Activated naive CD8-positive, alpha-beta T cell treated with anti-CD3 and anti-CD28 coated beads, Interleukin-2, amount 50 U/mL, for 24 hours (primary cell): ENCODE data around the gene EVC2.

Experiments used
- ATAC-seq: fragments of 150-1000 bp; cut with Tn5 transposase; one replicate; pipeline ENCODE4 v1.10.0; 2021
- DNase-seq: peaks from one replicate; pipeline ENCODE4 v3.0.0; 2021
- H3K27ac Mint-ChIP-seq: one replicate; pipeline ENCODE4 v1.8.0; 2021; ENCODE audit warnings: mild to moderate bottlenecking, mixed read lengths
- H3K27me3 Mint-ChIP-seq: one replicate; pipeline ENCODE4 v1.8.0; 2021; ENCODE audit warnings: mixed read lengths
- H3K36me3 Mint-ChIP-seq: one replicate; pipeline ENCODE4 v1.8.0; 2021; ENCODE audit warnings: low read depth, mixed read lengths
- H3K4me1 Mint-ChIP-seq: one replicate; pipeline ENCODE4 v1.8.0; 2021; ENCODE audit warnings: mixed read lengths
- H3K4me3 Mint-ChIP-seq: one replicate; pipeline ENCODE4 v1.8.0; 2021; ENCODE audit warnings: mild to moderate bottlenecking, moderate library complexity, mixed read lengths
- H3K9me3 Mint-ChIP-seq: one replicate; pipeline ENCODE4 v1.8.0; 2021; ENCODE audit warnings: mixed read lengths

Gene EVC2

DNA sequence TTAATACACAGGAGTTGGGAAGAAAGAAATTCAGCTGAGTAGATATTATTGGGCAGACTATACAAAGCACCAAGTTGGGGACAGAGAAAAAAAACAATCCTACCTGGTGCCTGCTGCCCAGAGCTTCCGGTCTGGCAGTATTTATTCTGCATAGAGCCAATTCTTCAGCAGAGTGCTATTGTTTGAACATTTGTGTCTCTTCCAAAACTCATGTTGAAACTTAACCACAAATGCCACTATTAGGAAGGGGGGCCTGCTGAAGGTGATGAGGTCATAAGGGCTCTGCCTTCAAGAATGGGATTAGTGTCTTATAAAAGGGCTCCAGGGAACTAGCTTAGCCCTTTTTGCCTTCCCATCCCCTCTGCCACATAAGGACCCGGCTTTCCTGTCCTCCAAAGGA lies 136.2 kb downstream of the EVC2 start:
- H3K36me3 Mint-ChIP-seq = no peaks in the 10 kb centered on the region
- no peaks in the 10 kb centered on the region for H3K4me1 Mint-ChIP-seq
- no peaks in the 10 kb centered on the region for H3K27me3 Mint-ChIP-seq
- H3K27ac Mint-ChIP-seq = no peak overlapping the region
- ATAC-seq (no peak), DNase-seq (no peak)
- no peaks in the 10 kb centered on the region for H3K9me3 Mint-ChIP-seq
- no peak overlapping the region for H3K4me3 Mint-ChIP-seq

DNA sequence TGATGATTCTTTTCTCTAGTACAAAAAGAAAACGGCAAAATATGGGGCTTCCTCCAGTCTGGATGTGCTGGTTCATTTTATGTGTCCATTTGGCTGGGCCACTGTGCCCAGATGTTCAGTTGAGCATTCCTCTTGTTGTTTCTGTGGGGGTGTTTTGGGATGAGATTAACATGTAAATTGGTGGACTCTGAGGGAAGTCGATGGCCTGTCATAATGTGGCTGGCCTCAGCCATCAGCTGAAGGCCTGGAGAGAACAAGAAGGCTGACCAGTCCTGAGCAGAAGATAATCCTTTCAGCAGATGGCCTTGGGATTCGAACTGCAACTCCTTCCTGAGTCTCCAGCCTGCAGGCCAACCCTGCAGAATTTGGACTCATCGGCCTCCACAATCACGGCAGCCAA lies 136.7 kb downstream of the EVC2 start:
- Mint-ChIP-seq H3K27me3 (no peaks in the 10 kb centered on the region), H3K27ac (no peak overlapping the region), H3K9me3 (no peaks in the 10 kb centered on the region), H3K36me3 (no peaks in the 10 kb centered on the region), H3K4me3 (no peak overlapping the region), H3K4me1 (no peaks in the 10 kb centered on the region)
- ATAC-seq (no peak), DNase-seq (no peak)

DNA sequence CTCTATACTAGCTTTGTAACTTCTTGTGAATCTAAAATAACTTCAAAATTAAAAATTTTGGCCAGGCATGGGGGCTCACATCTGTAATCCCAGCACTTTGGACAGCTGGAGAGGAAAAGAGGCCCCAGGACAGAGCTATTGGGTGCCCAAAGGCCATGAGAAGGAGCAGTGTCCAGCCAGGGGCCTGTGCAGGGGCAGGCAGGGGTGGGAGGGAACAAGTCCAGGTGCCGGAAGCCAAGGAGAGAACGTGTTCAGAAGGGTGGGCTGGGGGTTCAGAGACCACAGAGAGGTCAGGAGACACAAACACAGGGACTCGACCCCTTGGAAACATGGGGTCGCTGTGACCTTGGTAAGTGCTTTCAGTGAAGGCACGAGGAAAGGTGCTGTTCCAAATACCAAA lies 138.9 kb downstream of the EVC2 start:
- Mint-ChIP-seq H3K27ac (no peak overlapping the region), H3K4me1 (no peaks in the 10 kb centered on the region), H3K4me3 (no peak overlapping the region), H3K27me3 (no peaks in the 10 kb centered on the region), H3K36me3 (no peaks in the 10 kb centered on the region), H3K9me3 (no peaks in the 10 kb centered on the region)
- ATAC-seq (no peak), DNase-seq (no peak)

DNA sequence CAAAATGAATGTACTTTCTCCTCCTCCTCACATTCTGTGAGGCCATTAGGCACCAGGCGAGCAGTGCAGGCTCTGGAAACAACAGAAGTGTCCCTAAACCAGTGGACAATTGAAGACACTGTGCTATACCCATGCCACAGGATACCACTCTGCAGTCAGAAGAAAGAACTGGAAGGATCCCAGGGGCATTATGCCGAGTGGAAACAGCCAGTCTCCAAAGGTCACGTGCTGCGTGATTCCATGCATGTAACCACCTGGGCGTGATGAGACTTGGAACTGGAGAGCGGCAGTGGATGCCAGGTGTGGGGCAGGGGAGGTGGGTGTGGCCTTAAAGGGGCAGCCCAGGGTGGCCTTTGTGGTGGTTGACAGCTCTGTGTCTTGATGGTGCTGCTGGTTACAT lies 139.4 kb downstream of the EVC2 start:
- no peak overlapping the region for H3K27ac Mint-ChIP-seq
- no peaks in the 10 kb centered on the region for H3K4me1 Mint-ChIP-seq
- no peak for ATAC-seq
- no peak for DNase-seq
- H3K9me3 Mint-ChIP-seq = no peaks in the 10 kb centered on the region
- H3K36me3 Mint-ChIP-seq = no peaks in the 10 kb centered on the region
- no peaks in the 10 kb centered on the region for H3K27me3 Mint-ChIP-seq
- H3K4me3 Mint-ChIP-seq = no peak overlapping the region

DNA sequence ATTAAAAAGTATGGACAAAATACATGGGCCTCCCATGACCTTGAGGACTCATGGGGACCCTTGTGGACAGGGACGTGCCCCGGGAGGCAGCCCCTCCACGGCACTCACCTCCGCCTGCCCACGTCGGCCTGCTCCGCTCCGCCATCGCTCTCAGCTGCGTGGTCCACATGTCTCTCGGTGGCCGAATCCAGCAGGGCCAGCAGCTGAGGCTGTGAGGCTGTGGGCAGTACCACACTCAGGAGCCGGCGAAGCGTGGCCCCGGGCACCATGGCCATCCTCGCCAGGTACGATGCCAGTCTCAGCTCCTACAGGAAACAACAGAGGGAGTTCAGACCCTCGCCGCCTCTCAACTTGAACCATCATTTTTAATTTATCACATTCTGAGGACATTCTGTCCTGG lies 140.0 kb downstream of the EVC2 start:
- DNase-seq = no peak
- Mint-ChIP-seq H3K4me1 (no peaks in the 10 kb centered on the region), H3K27me3 (no peaks in the 10 kb centered on the region), H3K27ac (no peak overlapping the region), H3K9me3 (no peaks in the 10 kb centered on the region), H3K36me3 (no peaks in the 10 kb centered on the region), H3K4me3 (no peak overlapping the region)
- no peak for ATAC-seq

DNA sequence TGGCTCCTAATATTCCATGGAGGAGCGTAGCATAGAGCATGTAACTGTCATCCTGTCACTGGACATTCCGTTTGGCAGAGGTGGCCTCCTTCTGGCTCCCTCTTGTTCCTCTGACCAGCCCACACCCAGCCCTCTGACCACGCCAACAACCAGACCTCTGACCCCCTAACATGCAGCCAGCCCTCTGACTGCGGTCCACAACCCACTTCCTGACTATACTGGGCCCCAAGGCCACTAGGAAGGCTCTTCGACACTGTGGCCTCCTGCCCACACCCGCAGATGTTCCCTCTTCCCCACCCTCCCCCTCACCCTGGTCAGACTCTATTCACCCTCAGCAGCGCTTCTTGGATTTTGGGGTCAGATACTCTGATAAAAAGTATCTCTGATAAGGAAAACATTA lies 141.4 kb downstream of the EVC2 start:
- Mint-ChIP-seq H3K27ac (no peak overlapping the region), H3K4me3 (no peak overlapping the region), H3K27me3 (no peaks in the 10 kb centered on the region), H3K36me3 (no peaks in the 10 kb centered on the region), H3K4me1 (no peaks in the 10 kb centered on the region), H3K9me3 (no peaks in the 10 kb centered on the region)
- ATAC-seq (no peak), DNase-seq (no peak)

DNA sequence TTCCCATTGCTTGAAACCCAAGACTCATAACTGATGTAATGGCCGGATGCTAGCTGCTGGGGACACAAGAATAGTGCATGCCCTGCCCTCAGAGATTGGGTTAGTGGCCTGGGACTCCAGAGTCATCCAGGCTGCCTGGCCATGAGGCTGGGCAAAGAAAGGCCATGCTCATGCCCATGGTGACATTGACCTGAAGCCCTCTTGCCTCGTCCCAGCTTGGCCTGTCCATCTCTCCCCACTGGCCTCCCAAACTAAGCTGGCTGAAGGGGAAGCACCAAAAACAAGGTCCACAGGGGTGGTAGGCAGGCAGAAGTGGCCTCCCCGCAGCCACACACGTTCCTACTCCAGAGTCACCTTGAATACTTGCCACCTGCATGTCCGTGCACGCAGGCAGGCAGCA lies 141.8 kb downstream of the EVC2 start:
- no peak overlapping the region for H3K4me3 Mint-ChIP-seq
- H3K4me1 Mint-ChIP-seq = no peaks in the 10 kb centered on the region
- ATAC-seq = no peak
- DNase-seq = no peak
- H3K27ac Mint-ChIP-seq = no peak overlapping the region
- no peaks in the 10 kb centered on the region for H3K27me3 Mint-ChIP-seq
- no peaks in the 10 kb centered on the region for H3K9me3 Mint-ChIP-seq
- H3K36me3 Mint-ChIP-seq = no peaks in the 10 kb centered on the region

DNA sequence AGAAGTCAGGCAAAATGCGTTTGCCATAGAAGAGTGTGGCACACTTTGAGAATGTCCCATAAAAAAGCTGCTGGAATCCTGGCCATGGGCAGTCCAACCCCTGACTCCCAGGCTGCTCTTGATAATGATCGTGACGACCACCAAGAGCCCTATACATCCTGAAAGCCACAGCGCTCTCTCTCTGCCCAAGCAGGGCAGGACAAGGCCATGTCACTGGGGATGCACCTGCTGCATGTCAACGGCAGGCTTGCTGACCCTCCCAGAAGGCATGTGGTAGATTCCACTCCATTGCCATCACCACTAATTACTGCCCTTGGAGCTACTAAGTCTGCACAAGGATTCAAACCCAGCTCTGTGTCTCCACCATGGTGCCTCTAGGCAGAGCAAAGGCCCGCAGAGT lies 144.5 kb downstream of the EVC2 start:
- Mint-ChIP-seq H3K4me3 (no peak overlapping the region), H3K27ac (no peak overlapping the region), H3K27me3 (no peaks in the 10 kb centered on the region), H3K36me3 (no peaks in the 10 kb centered on the region), H3K9me3 (no peaks in the 10 kb centered on the region), H3K4me1 (no peaks in the 10 kb centered on the region)
- ATAC-seq = no peak
- no peak for DNase-seq

DNA sequence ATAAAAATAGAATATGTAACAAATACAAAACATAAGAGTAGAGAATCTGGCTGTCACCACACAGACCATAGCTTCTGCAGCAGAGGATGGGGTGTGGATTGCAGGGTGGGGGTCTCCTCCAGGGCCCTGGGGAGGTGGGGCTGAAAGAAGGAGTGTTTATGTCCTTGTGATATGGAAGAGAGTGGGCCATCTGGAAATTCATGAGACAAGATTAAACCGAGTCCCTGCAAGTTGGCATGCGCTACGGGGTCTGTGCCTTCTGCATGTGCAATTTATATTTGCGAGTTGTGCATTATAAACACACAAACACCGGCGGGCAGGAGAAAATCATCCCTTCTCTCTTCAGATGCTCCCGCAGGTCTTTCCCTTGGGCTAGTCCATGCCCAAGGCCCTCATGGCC lies 145.9 kb downstream of the EVC2 start:
- Mint-ChIP-seq H3K27me3 (no peaks in the 10 kb centered on the region), H3K36me3 (no peaks in the 10 kb centered on the region), H3K4me1 (no peaks in the 10 kb centered on the region), H3K27ac (no peak overlapping the region), H3K9me3 (peaks cover 5% of the 10 kb centered on the region), H3K4me3 (no peak overlapping the region)
- no peak for DNase-seq
- no peak for ATAC-seq

DNA sequence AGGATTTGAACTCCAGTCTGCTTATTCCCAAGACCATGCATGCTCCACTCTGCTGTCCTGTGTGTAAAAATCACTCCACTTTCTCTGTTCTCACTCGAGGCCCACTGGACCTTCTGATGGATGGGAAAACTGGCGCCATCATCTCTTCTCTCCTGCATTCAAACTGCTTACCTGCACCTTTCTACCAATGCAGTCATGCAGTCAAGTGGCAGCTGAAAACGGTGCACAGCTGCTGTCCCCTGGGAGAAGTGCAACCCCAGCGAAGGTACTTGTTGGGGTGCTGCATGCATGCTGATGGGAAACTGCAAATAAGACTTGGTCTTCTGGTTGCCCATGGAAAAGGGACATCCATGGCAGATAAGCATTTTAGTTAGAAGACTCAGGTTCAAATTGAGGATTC lies 147.1 kb downstream of the EVC2 start:
- H3K4me3 Mint-ChIP-seq = no peak overlapping the region
- H3K36me3 Mint-ChIP-seq = no peaks in the 10 kb centered on the region
- ATAC-seq = no peak
- no peaks in the 10 kb centered on the region for H3K4me1 Mint-ChIP-seq
- H3K27ac Mint-ChIP-seq = no peak overlapping the region
- DNase-seq = no peak
- H3K9me3 Mint-ChIP-seq = peaks cover 9% of the 10 kb centered on the region
- no peaks in the 10 kb centered on the region for H3K27me3 Mint-ChIP-seq

DNA sequence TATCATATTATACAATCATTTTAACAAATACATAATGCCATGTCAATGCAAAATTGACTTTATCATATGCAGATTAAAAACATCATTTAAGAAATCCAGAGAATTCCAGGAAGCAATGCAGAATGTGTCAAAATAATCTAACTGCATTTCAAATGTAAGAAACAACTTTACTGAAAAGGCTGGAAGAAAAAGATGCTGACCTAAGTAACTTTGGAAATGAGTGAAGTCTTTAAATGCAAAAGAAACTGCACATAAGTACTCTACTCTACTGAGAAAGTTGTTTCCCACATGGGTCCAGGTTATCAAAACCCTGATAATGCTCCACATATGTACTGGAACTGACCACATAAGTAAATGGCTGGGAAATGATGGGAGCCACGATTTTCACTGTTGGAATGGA lies 149.9 kb downstream of the EVC2 start:
- ATAC-seq (no peak), DNase-seq (no peak)
- Mint-ChIP-seq H3K36me3 (no peaks in the 10 kb centered on the region), H3K4me3 (no peak overlapping the region), H3K27me3 (peaks cover 1% of the 10 kb centered on the region), H3K4me1 (no peaks in the 10 kb centered on the region), H3K27ac (no peak overlapping the region), H3K9me3 (peaks cover 13% of the 10 kb centered on the region)

DNA sequence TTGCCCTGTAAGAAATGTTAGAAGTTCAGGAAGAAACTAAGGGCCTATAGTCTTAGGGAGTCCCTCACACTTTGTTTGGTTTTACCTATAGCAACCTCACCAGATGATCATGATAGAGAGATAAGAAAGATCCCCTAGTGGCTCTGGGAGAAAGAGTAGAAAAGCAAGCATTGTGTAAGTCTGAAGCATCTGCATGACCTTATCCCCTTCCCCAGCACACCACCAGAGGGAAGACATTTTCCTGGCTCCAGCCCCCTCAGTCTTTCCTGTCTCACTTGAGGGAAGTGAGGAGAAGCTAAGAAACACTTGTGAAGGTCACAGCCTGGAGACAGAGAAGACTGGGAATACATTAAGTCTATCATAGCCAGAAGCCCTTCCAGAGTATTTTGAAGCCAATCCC lies 154.0 kb downstream of the EVC2 start:
- peaks cover 2% of the 10 kb centered on the region for H3K36me3 Mint-ChIP-seq
- ATAC-seq (no peak), DNase-seq (no peak)
- no peak overlapping the region for H3K27ac Mint-ChIP-seq
- no peaks in the 10 kb centered on the region for H3K4me1 Mint-ChIP-seq
- peaks cover 4% of the 10 kb centered on the region for H3K27me3 Mint-ChIP-seq
- H3K9me3 Mint-ChIP-seq = peaks cover 30% of the 10 kb centered on the region
- no peak overlapping the region for H3K4me3 Mint-ChIP-seq

DNA sequence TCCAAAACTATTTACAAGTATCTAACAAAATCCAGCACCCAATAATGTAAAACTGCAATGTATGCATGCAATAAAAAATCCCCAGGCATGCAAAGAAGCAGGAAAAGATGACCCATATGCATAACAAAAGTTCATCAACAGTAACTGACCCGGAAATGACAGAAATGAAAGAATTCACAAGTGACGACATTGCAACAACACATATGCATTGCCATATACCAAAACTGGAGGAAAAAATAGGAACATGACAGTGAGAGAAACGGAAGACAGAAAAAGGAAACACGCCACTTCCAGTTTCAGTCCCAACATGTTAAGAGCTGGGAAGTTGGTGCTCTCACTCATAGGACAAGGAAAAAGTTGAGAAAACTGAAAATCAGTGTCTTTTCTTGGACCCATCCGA lies 154.6 kb downstream of the EVC2 start:
- peaks cover 2% of the 10 kb centered on the region for H3K36me3 Mint-ChIP-seq
- no peaks in the 10 kb centered on the region for H3K4me1 Mint-ChIP-seq
- no peak for ATAC-seq
- H3K27ac Mint-ChIP-seq = no peak overlapping the region
- DNase-seq = no peak
- peaks cover 30% of the 10 kb centered on the region for H3K9me3 Mint-ChIP-seq
- no peak overlapping the region for H3K4me3 Mint-ChIP-seq
- peaks cover 4% of the 10 kb centered on the region for H3K27me3 Mint-ChIP-seq

DNA sequence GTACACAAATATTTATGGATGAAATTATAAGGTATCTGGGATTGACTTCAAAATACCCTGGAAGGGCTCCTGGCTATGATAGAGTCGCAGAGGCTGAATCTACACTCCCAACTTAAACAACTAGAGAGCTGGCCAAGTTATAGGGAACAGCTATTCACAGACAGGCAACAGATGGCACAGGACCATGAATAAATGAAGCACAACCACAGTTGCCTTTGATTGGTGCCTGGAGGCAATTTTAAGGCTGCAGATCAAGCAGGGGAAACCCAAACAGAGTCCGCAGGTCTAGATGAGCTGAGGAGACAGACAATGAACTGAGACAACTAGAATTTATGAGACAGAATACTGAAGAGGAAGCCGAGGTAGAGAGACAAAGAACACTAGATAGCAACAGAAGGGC lies 155.9 kb downstream of the EVC2 start:
- ATAC-seq = no peak
- Mint-ChIP-seq H3K36me3 (peaks cover 2% of the 10 kb centered on the region), H3K27me3 (peaks cover 4% of the 10 kb centered on the region), H3K9me3 (peaks cover 25% of the 10 kb centered on the region), H3K4me1 (no peaks in the 10 kb centered on the region), H3K4me3 (no peak overlapping the region), H3K27ac (no peak overlapping the region)
- no peak for DNase-seq

DNA sequence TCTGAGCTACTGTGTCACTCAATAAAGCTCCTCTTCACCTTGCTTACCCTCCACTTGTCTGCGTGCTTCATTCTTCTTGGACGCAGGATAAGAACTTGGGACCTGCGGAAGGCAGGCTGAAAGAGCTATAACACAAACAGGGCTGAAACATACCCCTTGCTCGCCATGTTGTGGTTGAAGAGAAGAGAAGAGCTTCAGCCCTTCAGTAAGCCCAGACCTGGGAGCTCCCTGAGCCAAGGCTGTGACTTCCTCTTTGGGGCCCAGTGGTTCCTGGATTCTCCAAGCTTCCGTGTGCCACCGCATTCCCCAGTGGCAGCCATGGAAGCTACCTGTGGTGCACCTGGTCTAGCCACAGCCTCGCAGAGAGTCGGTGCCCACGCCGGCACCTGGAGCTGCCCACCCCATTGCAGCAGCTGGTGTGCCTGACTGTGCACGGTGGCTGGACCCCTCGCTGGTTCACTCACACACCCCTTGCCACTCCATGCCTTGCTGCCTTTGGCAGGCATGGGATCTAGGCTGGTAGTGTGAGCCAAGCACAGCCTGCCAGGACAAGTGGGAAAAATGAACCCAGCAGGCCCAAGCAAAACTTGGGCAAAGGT lies 160.6 kb downstream of the EVC2 start:
- H3K36me3 Mint-ChIP-seq = peaks cover 2% of the 10 kb centered on the region
- H3K27me3 Mint-ChIP-seq = peaks cover 2% of the 10 kb centered on the region
- DNase-seq (no peak), ATAC-seq (no peak)
- no peak overlapping the region for H3K4me3 Mint-ChIP-seq
- no peaks in the 10 kb centered on the region for H3K4me1 Mint-ChIP-seq
- peaks cover 17% of the 10 kb centered on the region for H3K9me3 Mint-ChIP-seq
- H3K27ac Mint-ChIP-seq = no peak overlapping the region

DNA sequence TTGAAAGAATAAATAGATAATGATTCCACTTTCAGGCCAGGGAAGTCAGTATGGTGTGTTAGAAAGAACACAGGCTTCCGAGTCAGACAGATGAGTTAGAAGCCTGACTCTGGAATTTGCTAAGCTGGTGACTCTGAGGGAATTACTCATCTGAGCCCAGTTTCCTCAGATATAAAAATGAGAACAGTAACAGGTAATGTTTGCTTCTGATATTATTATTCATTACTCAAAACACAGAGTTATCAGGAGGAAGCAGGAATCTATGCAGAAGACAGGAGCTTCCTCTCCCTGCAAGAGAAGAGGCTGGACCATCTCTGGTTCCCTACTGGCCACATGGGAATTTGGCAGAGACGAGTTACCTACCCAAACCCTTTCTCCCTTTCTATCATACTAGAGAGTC lies 163.1 kb downstream of the EVC2 start:
- no peak overlapping the region for H3K4me3 Mint-ChIP-seq
- ATAC-seq (no peak), DNase-seq (no peak)
- no peaks in the 10 kb centered on the region for H3K27me3 Mint-ChIP-seq
- H3K36me3 Mint-ChIP-seq = no peaks in the 10 kb centered on the region
- no peaks in the 10 kb centered on the region for H3K4me1 Mint-ChIP-seq
- H3K27ac Mint-ChIP-seq = no peak overlapping the region
- H3K9me3 Mint-ChIP-seq = peaks cover 7% of the 10 kb centered on the region
